HG03575 (cell line): Measurements from ENCODE around the gene SLC18B1.

Experiments used
- ATAC-seq: cut with Tn5 transposase; IDR thresholded peaks from one replicate; pipeline ENCODE4 v1.9.1; 2021; ENCODE audit not compliant: unreplicated experiment, insufficient number of reproducible peaks, low FRiP score; ENCODE audit errors: extremely low read depth

Gene SLC18B1

DNA sequence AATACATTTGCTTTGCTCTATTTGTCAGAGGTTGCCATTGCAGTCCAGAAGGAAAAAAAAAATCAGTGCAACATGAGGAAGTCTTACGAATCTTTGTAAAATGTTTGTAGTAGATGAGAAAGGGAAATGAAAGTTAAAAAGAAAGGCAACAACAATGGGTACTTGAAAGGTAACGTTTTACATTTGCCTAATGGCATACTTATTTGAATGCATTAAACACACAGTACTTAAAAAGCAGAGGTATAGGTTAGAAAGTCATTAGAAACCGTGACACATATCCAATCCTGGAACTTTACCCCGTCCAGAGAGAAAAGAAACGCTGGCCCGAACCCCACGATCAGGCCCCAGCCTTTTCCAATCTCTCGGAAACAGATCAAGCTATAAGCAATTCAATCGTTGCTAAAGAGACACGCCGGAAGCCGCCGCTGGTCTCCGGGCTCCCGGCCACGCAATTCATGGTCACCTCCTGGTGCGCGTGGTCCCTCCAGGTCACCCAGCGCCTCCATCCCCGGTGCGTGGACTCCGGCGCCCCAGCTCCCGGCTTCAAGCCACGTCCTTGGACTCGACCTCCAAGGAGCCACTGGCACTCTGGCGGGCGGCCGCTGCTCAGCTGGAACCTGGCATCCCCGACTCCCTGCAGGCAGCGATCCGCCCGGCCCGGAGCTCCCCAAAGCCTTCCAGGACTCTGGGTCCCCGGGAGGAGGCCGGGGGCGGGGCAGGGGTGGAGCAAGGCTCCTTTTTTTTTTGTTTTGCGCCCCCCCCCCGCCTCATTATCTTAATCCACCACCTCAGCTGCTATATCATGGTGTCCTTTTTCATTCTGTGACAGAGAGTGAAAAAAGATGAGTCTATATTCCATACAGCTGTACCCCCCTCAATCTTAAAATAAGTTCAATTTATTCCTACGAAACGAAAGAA, at the start of gene SLC18B1:
TSS of gene SLC18B1 (minus strand) at position 687 of the 918 bp plus-strand sequence. CDS start at position 506, 181 bp downstream.
- no peak for ATAC-seq

DNA sequence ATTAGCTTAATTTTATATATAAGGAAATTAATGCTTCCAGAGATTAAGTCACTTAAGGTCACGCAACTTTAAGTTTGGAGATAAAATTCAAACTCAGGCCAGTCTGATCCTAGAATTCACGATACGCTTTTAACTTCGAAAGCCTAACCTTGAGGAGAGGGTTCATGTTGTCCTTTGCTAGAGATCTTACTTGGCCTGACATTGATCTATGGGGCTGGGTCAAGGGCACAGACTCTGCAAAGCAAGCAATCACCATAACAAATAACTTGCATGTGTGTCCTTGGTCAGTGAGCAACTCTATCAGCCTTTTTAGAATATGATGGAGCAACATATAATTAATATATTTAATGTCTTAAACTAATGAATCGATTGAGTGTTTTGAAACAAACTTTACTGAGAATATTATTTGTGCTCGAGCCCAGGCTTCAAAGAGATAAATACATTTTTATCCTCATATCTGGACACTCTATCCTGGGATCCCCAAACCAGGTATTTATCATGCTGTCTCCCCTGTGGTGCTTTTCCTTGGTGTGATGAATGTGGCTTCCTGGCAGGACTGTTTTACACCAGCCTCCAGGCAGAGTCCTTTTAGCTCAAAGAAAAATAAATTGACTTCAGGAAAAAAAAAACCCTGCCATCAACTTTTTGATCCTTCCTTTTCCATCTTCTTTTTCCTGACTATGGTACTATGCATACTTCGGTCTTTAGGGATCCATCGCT, 45.0 kb upstream of the SLC18B1 start:
- no peak for ATAC-seq

DNA sequence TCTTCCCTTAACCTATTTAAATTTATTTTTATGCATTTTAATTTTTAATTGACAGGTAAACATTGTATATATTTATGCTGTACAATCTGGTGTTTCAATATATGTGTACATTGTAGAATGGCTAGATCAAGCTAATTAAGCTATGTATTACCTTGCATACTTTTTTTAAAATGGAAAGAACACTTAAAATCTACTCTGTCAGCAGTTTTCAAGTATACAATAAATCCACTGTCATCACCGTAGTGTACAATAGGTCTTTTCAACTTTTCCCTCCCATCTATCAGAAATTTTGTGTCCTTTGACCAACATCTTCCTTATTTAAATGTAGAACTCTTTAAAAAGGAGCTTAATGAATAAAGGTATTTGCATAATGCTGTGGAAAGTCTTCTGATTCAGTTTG, 43.5 kb upstream of the SLC18B1 start:
- ATAC-seq = no peak

DNA sequence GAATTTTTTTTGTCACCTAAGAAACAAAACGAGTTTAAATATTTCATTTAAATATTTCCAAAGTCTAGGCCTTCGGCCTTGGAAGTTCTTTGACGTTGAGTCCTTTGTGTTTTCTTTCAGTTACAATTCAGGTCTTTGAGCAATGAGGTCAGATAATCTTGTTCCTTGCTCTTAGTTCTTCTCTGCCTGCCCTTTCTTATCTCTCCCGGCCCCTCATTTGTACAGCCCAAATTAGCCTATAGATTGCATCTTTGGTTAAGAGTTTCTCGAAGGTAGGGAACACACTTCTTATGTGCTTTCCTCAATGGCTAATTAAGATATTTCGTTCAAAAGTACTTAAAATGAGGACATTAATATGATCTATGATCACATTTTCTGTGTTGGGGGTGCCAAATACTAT, 34.5 kb upstream of the SLC18B1 start:
- ATAC-seq = no peak

DNA sequence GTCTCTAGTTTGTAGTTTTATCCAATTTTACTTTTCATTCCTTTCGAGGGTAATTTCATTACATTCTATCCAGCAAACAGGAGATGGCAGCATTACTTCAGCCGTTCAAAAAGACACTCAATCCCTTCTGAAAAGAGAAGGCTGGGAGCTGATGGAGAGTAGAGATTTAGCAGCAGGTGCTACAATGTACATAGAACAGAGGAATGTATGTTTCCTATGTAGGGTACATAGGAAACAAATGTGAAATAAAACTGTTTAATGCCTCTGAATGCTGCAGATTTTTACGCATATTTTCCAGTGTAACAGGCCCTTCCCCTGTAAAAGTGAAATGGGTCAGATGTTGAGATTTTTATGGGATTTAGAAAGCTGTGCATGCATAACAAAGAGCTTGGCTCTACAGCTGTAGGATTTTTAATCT, 31.9 kb upstream of the SLC18B1 start:
- no peak for ATAC-seq

DNA sequence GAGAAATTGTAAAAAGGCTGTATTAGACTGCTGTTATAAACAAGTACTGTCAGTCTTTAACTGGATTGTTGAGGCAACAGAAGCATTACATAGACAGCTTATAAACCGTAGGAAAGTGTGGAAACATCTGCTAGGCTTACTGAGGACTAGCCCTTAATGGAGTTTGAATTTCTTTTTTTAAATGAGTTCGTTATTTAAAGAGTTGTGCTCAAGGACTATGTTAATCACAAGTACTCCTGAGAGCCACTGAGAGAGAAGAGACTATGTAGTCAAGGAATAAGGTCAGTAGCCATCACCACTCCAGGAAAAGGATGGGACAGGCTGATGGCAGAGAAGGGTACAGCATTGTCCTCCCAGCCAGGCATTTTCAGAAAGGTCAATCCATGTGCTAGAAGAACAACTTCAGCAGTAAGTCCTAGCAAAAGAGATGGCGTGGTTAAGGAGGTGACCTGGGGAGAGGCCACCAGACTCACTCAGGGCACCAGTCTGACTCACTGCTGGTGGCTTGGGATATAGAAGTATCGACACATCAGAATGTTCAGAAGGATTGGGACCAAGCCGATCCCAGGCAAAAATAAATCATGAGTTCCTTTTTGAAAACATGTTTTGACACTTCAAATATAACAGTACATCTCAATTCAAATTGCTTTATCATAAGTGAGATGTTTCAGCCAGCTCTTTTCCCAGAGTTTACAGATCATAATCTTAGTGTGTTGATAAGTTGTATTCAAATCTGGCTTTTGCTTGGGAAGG, 22.4 kb upstream of the SLC18B1 start:
- no peak for ATAC-seq

DNA sequence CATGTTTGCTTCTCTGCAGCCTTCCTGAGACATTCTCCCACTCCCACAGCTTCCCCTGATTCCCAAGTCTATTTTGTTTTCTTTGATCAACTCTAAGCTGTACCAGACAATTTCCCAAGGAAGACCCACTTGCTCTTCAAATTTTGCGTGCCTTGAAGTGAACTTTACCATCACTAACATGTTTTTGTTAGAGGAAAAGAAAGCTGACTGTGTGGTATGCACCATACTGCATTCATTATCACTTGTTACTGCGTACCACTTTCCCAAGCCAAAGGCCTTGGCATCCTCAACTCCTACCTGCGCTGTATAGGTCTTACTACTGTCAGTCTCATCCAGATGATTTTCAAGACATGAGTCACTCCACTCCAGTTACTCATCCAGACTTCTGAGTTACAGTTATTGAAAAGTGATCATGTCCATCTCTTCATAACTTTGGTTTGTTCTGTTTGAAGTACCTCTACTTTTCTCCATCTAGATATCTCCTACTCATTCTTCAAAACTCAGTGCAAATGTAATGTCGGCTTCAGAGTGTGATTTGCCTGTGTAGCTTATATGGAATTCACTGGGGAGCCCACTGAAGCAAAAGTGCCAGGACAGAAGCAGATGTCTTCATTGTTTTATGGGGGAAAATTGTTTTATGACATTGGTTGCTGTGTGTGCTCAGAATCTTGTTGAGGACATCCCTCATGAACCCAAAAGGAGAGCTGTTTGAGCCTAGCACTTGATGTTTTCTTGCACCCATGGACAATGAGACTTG, 21.1 kb upstream of the SLC18B1 start:
- no peak for ATAC-seq

DNA sequence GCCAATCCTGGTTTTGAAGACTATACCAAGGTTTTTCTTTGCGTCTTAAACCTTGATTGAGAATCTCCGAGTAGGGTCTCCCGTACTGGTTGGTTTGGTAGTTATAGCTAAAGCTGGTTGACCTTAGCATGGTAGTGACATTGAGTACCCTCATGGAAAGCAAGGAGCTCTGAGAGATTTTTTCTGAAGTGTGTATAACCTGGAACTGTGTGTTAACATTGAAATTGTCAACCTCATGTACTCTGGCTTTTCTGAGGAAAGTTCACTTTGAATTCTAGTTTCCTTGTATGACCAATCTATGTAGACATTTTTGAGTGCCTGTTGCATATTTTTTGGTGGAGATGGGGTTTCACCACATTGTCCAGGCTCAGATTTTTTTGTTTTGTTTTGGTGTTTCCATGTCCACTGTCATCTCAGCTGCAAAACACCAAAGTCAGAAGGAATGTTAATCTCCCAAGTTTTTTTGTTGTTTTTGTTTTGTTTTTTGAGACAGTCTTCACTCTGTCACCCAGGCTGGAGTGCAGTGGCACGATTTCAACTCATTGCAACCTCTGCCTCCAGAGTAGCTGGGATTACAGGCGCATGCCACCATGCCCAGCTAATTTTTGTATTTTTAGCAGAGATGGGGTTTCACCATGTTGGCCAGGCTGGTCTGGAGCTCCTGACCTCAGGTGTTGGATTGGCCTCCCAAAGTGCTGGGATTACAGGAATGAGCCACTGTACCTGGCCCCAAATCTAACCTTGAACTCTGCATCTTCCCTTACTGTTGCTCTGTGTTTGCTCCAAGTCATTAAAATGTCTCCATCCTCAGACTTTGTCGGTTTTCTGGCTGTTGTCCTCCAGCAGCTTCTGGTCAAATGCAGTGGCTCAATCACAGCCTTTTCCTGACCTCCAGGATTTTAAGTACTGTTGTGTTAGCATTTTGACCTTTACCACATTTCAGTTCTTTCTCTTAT, 20.2 kb upstream of the SLC18B1 start:
- ATAC-seq = no peak

DNA sequence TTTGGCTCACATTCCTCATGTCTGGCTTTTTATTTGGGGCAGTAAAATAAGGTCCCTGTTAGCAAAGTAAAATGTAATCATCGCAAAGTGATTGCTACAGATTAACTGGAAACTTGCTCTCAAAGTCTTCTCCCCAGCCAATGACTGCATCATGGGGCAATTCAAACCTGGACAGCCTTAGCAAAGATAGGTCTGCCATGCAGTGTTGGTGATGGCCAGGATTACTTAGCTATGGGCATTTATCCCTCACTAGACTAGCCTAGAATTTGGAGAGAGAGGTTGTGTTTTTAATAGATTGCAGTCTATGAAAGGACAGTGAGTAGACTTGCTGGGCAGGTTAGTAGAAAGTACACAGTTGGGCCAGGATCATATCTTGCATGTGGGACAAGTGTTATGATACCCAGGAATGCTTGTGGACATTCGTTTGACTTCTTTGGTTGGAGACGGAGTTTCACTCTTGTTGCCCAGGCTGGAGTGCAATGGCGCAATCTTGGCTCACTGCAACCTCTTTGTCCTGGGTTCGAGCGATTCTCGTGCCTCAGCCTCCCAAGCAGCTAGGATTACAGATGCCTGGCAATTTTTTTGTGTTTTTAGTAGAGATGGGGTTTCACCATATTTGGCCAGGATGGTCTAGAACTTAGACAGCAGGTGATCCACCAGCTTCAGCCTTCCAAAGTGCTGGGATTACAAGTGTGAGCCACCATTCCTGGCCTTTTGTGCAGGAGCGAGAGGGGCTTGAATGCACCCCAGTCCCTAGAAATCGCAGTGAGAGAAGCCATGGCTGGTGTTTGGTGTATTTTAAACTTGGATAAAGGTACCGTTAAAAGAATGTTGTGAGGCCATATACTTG, 19.3 kb upstream of the SLC18B1 start:
- no peak for ATAC-seq

DNA sequence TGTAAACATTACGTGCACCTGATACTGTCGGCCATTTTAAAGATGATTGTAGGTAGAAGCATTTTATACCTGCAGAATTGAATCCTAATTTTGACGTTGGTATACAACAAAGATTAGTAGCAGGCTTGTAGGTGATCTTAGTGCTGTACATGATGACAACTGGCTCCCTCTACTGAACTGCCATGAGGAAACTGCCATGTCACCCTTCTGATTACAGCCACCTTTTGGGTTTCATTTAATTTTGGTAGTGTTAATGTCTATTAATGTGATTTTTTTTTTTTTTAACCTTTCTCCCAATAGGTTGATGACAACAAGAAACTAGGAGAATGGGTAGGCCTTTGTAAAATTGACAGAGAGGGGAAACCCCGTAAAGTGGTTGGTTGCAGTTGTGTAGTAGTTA, 18.2 kb upstream of the SLC18B1 start:
- no peak for ATAC-seq

DNA sequence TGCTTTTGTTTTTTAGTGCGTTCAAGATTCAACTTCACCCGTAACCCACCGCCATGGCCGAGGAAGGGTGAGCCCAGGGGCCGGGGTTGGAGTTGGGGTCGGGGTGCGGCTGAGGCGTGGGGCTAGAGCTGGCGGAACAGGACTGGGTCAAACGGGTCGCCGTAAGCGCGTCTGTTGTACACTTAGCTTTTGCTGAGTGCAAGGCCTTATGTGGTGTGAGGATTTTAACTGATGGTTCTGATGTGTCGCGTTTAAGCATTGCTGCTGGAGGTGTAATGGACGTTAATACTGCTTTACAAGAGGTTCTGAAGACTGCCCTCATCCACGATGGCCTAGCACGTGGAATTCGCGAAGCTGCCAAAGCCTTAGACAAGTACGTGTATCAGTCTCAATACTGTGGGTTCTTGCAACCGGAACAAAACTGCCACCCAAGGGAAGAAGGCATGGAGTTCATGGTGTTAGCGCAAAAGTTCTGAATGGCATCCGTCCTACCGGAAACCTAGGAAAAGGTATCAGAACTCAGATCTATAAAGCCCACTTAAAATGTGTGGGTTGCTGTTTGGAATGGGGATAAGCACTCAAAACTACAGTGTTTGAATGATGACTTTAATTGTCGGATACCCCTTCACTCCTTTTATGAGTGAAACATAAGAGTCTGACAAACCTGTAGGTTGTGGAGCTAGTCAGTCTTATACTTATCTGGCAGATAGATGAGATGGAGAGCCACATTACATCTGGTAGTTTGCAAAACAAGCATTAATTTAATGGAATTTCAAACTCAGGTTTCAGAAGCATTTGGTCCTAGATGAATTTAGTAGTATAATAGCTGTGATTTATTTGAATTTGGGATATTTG, 16.5 kb upstream of the SLC18B1 start:
- ATAC-seq = no peak

DNA sequence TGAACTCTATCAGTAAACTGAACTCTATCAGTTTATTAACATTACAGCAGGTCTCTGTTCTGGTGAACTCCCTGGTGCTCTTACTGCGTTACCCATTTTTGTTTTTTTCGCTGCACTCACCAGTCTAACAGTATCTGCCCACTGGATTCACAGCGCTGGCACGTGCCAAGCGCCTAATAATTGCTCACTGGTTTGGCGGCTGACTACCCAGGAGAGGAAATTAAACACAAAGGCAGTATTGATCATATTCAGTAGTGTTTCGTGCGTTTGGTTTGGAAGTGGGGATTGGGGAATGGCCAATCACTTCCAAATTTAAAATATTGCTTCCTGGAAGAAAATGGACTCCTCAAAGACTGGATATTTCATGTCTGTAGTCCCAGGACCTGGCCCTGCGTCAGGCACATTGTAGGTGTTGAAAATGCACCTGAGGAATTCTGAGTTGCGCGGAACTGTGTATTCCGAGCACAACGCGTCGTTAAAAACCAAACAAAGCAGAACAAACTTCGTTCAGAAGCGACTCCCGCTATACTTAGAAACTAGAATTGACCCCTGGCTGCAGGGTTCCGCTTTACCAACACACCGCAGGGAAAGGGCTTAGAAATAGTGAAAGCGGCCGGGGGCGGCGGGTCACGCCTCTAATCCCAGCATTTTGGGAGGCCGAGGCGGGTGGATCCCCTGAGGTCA, 14.9 kb upstream of the SLC18B1 start:
- peak; percentile 26 for ATAC-seq

DNA sequence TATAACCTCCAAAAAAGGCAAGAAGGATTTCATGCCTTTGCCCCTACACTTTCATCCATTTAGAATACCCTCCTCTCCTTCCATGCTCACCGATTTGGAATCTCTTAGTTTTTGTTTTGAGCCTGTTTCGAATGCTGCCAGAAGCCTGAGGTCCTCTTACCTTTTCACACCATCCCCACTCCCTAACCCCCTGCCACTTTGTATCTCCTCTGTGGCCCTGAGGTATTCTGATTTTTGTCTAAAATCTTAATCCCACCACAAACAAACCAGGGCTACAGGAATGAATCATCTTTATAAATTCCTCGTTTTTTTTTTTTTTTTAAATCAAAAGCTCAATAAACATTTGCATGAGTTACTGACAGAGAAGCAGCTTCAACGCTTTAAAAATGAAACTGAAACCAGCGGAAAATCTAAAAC, 14.3 kb upstream of the SLC18B1 start:
- peak; percentile 1 for ATAC-seq

DNA sequence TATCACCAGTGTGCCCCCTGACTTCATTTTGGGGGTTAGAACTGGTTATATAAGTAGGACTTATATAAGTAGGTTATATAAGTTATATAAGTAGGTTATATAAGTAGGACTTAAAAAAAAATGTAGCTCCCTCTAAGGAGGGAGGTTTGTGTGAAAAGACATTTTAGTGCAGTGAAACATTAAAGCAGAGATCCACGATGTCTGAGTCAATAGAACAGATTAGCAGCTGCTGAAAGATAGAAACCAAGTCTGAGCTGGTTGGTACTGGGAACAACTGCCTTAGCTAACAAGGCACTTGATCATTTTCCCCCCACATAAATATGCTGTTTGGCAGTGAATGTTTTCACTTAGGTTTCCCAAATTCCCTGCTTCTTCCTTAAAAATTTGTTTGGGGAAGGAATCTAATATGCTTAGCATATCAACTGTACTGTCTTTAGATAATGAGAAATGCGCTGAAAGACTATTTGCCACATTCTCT, 13.9 kb upstream of the SLC18B1 start:
- ATAC-seq = no peak

DNA sequence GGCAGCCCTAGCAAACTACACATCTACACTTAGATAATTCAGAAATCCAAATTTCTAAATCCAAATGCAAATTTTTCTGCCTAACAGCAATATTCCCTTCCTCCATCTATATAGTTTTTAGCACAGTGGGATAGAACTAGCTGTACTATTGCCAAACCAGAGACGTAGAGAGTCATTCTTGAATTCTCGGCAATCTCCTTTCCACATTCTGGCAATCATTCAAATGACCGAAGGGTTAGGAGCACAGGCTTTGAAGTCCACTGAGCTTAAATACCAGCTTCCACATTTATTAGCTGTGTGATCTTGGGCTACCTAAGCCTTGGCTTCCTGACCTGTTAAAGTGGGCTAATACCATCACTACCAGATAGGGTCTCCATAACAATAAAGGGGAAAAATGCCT, 12.8 kb upstream of the SLC18B1 start:
- ATAC-seq = no peak
